SK-N-SH (cell line): ENCODE measurements around the gene FCHO2. TPM values are rescaled to one million over a fixed set of nuclear protein-coding genes. Genes with fewer than 3 reads are reported as not detected.

Source experiments
- CTCF ChIA-PET: fragments of 300-600, 350-600 bp; formaldehyde crosslinking; extraction: SDS; loops from one replicate; lab custom pipeline; 2021; lab: Yijun Ruan, JAX
- POLR2A ChIA-PET: fragments of 350-600 bp; sonication (Branson Sonifier 250); formaldehyde crosslinking; extraction: SDS; loops from one replicate; lab custom pipeline; 2020; ENCODE audit warnings: antibody characterized with exemption, inconsistent platforms; lab: Yijun Ruan, JAX
- DNase-seq: peaks from one replicate; pipeline ENCODE4 v3.0.0; 2012
- H2AFZ ChIP-seq: fragments of 200-600 bp; sonication (generic); 2 replicates; pipeline ENCODE4 v1.8.1; 2016; ENCODE audit warnings: antibody characterized with exemption, mild to moderate bottlenecking, low read depth
- H3F3A ChIP-seq: fragments of 200-600 bp; sonication (generic); replicated peaks from 2 replicates; pipeline ENCODE3; 2016; ENCODE audit warnings: antibody characterized with exemption, mild to moderate bottlenecking; ENCODE audit not compliant: insufficient read depth
- H3K27ac ChIP-seq, 2 experiments: fragments of 200-500 bp in 1 of 2; fragments of 200-600 bp in 1 of 2; sonication (Bioruptor generic) in 1 of 2; sonication (generic), shearing (Covaris generic) in 1 of 2; 2 replicates each; pipeline versions ENCODE4 v1.5.1 to v1.6.1; 2014 to 2016; ENCODE audit warnings: low read depth in 2 of 2, inconsistent platforms in 1 of 2, low read length in 1 of 2, mild to moderate bottlenecking in 1 of 2, mixed read lengths in 1 of 2
- H3K27me3 ChIP-seq: fragments of 200-600 bp; sonication (generic), shearing (Covaris generic); 2 replicates; pipeline ENCODE4 v1.6.1; 2016; ENCODE audit warnings: mixed run types; ENCODE audit not compliant: insufficient read depth
- H3K36me3 ChIP-seq, 2 experiments: fragments of 200-500 bp in 1 of 2; fragments of 200-600 bp in 1 of 2; sonication (Bioruptor generic) in 1 of 2; sonication (generic) in 1 of 2; replicated peaks in 1 of 2; 2 replicates each; pipeline versions ENCODE3 to v1.5.1; 2014 to 2016; ENCODE audit warnings: low read length in 1 of 2, mild to moderate bottlenecking in 1 of 2; ENCODE audit not compliant: insufficient read depth in 2 of 2, control insufficient read depth in 1 of 2
- H3K4me1 ChIP-seq, 2 experiments: fragments of 200-500 bp in 1 of 2; fragments of 200-600 bp in 1 of 2; sonication (Bioruptor generic) in 1 of 2; sonication (generic), shearing (Covaris generic) in 1 of 2; 2 replicates each; pipeline versions ENCODE4 v1.5.1 to v1.6.1; 2014 to 2016; ENCODE audit warnings: low read depth in 1 of 2, low read length in 1 of 2, mixed run types in 1 of 2; ENCODE audit not compliant: insufficient read depth in 2 of 2, control insufficient read depth in 1 of 2
- H3K4me2 ChIP-seq: fragments of 200-600 bp; sonication (generic), shearing (Covaris generic); 2 replicates; pipeline ENCODE4 v1.6.1; 2017; ENCODE audit warnings: mixed run types
- H3K4me3 ChIP-seq, 2 experiments: fragments of 200-500 bp in 1 of 2; fragments of 200-600 bp in 1 of 2; sonication (Bioruptor generic) in 1 of 2; sonication (generic), shearing (Covaris generic) in 1 of 2; 2 replicates each; pipeline versions ENCODE4 v1.5.1 to v1.8.1; 2014 to 2016; ENCODE audit warnings: low read depth in 2 of 2, inconsistent platforms in 1 of 2, low read length in 1 of 2, mild to moderate bottlenecking in 1 of 2, mixed read lengths in 1 of 2, moderate library complexity in 1 of 2
- H3K79me2 ChIP-seq: fragments of 200-600 bp; sonication (generic); 2 replicates; pipeline ENCODE4 v1.8.1; 2017; ENCODE audit warnings: mild to moderate bottlenecking; ENCODE audit not compliant: insufficient read depth
- H3K9ac ChIP-seq: fragments of 200-600 bp; sonication (generic); 2 replicates; pipeline ENCODE4 v1.6.1; 2017; ENCODE audit warnings: mixed run types
- H3K9me2 ChIP-seq: fragments of 200-600 bp; sonication (generic); 2 replicates; pipeline ENCODE4 v1.6.1; 2017; ENCODE audit warnings: mixed run types
- H3K9me3 ChIP-seq: fragments of 200-600 bp; sonication (generic); 2 replicates; pipeline ENCODE4 v1.6.1; 2017; ENCODE audit warnings: mixed run types, mild to moderate bottlenecking, moderate library complexity
- H4K20me1 ChIP-seq: fragments of 200-600 bp; sonication (generic); 2 replicates; pipeline ENCODE4 v1.6.1; 2017; ENCODE audit warnings: mild to moderate bottlenecking, mixed run types; ENCODE audit not compliant: insufficient read depth
- CHD2 ChIP-seq: fragments of 150-350 bp; IDR thresholded peaks from 2 replicates; pipeline ENCODE4 v1.6.1; 2018; ENCODE audit warnings: low read length; ENCODE audit not compliant: partially characterized antibody
- CTCF ChIP-seq: fragments of 200-600 bp; sonication (generic); IDR thresholded peaks from 2 replicates; pipeline ENCODE4 v1.6.1; 2017; ENCODE audit warnings: antibody characterized with exemption, mild to moderate bottlenecking, moderate library complexity
- GABPA ChIP-seq: IDR thresholded peaks from 2 replicates; pipeline ENCODE4 v1.4.0; 2012; ENCODE audit warnings: low read depth, mild to moderate bottlenecking
- GATA2 ChIP-seq: sonication (generic); formaldehyde crosslinking; IDR thresholded peaks from 2 replicates; pipeline ENCODE4 v1.5.0; 2020; ENCODE audit warnings: mild to moderate bottlenecking, missing genetic modification reagents
- MEF2A ChIP-seq: IDR thresholded peaks from 2 replicates; pipeline ENCODE4 v1.4.0; 2012; ENCODE audit warnings: low read depth, borderline replicate concordance
- MXI1 ChIP-seq: IDR thresholded peaks from 2 replicates; pipeline ENCODE4 v1.6.1; 2012; ENCODE audit warnings: mild to moderate bottlenecking, low read depth, low read length, improper control_type of control experiment
- NFIC ChIP-seq: IDR thresholded peaks from 2 replicates; pipeline ENCODE4 v1.4.0; 2012; ENCODE audit warnings: borderline replicate concordance
- POLR2AphosphoS5 ChIP-seq: IDR thresholded peaks from 2 replicates; pipeline ENCODE4 v1.6.1; 2012; ENCODE audit warnings: low read depth, low read length
- SIN3A ChIP-seq: IDR thresholded peaks from 2 replicates; pipeline ENCODE4 v1.6.1; 2012; ENCODE audit warnings: low read depth, mild to moderate bottlenecking, low read length, moderate library complexity, borderline replicate concordance
- TEAD4 ChIP-seq: IDR thresholded peaks from 2 replicates; pipeline ENCODE4 v1.4.0; 2012; ENCODE audit warnings: mild to moderate bottlenecking, borderline replicate concordance; ENCODE audit not compliant: insufficient read depth
- ZBTB33 ChIP-seq: IDR thresholded peaks from 2 replicates; pipeline ENCODE4 v1.4.0; 2012; ENCODE audit warnings: low read depth, borderline replicate concordance
- polyA plus RNA-seq, 3 experiments: library from polyadenylated mRNA; depleted of rRNA; stranded (reverse); fragments of >200 nt; gene quantifications; 2 replicates each; pipeline ENCODE4 v1.2.3, GENCODE V29; 2012

Gene FCHO2
- polyA plus RNA-seq, 1 of the 3 experiments (the other 2 are of a cell fraction), result 5.2 TPM

DNA sequence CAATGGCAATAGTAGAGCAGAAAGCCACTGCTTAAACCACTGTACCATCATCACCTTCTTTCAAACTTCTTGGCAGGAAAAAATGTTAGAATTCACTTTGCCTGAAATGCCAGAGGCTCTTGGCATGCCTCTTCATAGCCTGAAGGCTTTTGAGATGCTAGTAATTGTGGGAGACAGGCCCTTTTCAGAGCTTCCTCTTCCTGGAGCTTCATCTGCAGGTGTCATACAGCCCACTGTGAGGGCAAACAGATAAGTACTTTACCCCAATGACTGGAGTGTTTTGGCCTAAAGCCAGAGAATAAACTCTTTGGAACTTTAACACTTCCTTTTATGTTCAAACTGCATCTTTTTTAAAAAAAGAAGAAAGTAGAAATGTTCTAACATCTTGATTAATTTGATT, 83.2 kb downstream of the FCHO2 start:
- Histone ChIP-seq H3K27me3 (no peaks in the 10 kb centered on the region), H3K4me2 (no peak overlapping the region), H3K9me3 (no peaks in the 10 kb centered on the region), H3K4me3 (no peak overlapping the region), H3K9ac (no peak overlapping the region), H3K79me2 (no peaks in the 10 kb centered on the region), H3K9me2 (no peaks in the 10 kb centered on the region; the same call in 1 of the 2 replicates), H3K27ac (no peak overlapping the region; a peak in 1 of 4 replicates), H3F3A (peaks cover 8% of the 10 kb centered on the region), H3K4me1 (no peaks in the 10 kb centered on the region; a peak in 1 of 4 replicates), H3K36me3 (peaks cover 16 to 62% of the 10 kb centered on the region in 2 experiments), H4K20me1 (no peaks in the 10 kb centered on the region), H2AFZ (no peak overlapping the region)
- no peak for DNase-seq
- ChIA-PET CTCF (interaction anchor here (1.0 to 1.3 kb wide), 3 partner anchors 44 to 163 kb away, joined by 3 read pairs; partner anchors contain the start of gene FCHO2), POLR2A (no interaction called here)
- TF ChIP-seq TEAD4, result no peak
- TF ChIP-seq NFIC, result peak; percentile 24; the same call in 1 of the 2 replicates

- CTCF ChIA-PET, result no interaction called here
- no peaks in the 10 kb centered on the region for H3K9me2 ChIP-seq
- H3K36me3 ChIP-seq, result peaks cover 7 to 67% of the 10 kb centered on the region in 2 experiments
- H2AFZ ChIP-seq, result no peak overlapping the region
- no peak overlapping the region for H3K9ac ChIP-seq
- DNase-seq, result no peak
- peaks cover 15% of the 10 kb centered on the region for H3F3A ChIP-seq
- H3K4me2 ChIP-seq, result no peak overlapping the region
- H4K20me1 ChIP-seq, result no peaks in the 10 kb centered on the region
- H3K4me1 ChIP-seq, result no peaks in the 10 kb centered on the region; a peak in 1 of 4 replicates
- no peak overlapping the region for H3K27ac ChIP-seq
- H3K27me3 ChIP-seq, result no peaks in the 10 kb centered on the region
- peaks cover 11% of the 10 kb centered on the region; the same call in 1 of the 2 replicates for H3K9me3 ChIP-seq
- TF ChIP-seq CTCF (no peak), CHD2 (no peak), SIN3A (no peak), NFIC (no peak), MXI1 (no peak), GABPA (no peak), POLR2AphosphoS5 (no peak), ZBTB33 (no peak), MEF2A (no peak), GATA2 (CRISPR knock-in tag) (no peak)
- POLR2A ChIA-PET, result no interaction called here
- H3K4me3 ChIP-seq, result no peak overlapping the region
- no peaks in the 10 kb centered on the region for H3K79me2 ChIP-seq
Measured at GRCh38 chr5:73042993-73043392, 87.2 kb downstream of the FCHO2 start.
